Activated naive CD8-positive, alpha-beta T cell treated with anti-CD3 and anti-CD28 coated beads, Interleukin-2, amount 10 ng/mL, durations not matched to agents 7 days and 5 days (primary cell): ENCODE data around the gene CTIF. TPM values are rescaled to one million over a fixed set of nuclear protein-coding genes. Genes with fewer than 3 reads are reported as not detected.

Source experiments
- ATAC-seq: fragments of 150-1000 bp; cut with Tn5 transposase; one replicate; pipeline ENCODE4 v1.10.0; 2021; ENCODE audit warnings: low read depth, moderate library complexity
- POLR2A ChIA-PET: fragments of 350-600 bp; sonication (Branson Sonifier 250); formaldehyde crosslinking; loops from one replicate; lab custom pipeline; 2021; ENCODE audit warnings: antibody characterized with exemption; lab: Charles Lee
- DNase-seq: peaks from one replicate; pipeline ENCODE4 v3.0.0; 2021
- H3K27ac Mint-ChIP-seq: one replicate; pipeline ENCODE4 v1.8.0; 2022; ENCODE audit warnings: mild to moderate bottlenecking, mixed read lengths
- H3K27me3 Mint-ChIP-seq: one replicate; pipeline ENCODE4 v1.8.0; 2022; ENCODE audit warnings: mild to moderate bottlenecking, moderate library complexity, mixed read lengths
- H3K36me3 Mint-ChIP-seq: one replicate; pipeline ENCODE4 v1.8.0; 2021; ENCODE audit warnings: mild to moderate bottlenecking, mixed read lengths
- H3K4me1 Mint-ChIP-seq: one replicate; pipeline ENCODE4 v1.8.0; 2021; ENCODE audit warnings: mixed read lengths
- H3K4me3 Mint-ChIP-seq: one replicate; pipeline ENCODE4 v1.8.0; 2022; ENCODE audit warnings: mild to moderate bottlenecking, moderate library complexity, mixed read lengths
- H3K9me3 Mint-ChIP-seq: one replicate; pipeline ENCODE4 v1.8.0; 2021; ENCODE audit warnings: mixed read lengths
- total RNA-seq, 2 experiments: library from RNA; stranded (reverse); gene quantifications; one replicate each; pipeline ENCODE4 v1.2.3, GENCODE V29; 2021

CTIF gene
- total RNA-seq, 2 experiments from 2014 or later: 2.4 to 3.0 TPM

GRCh38 chr18:48675912-48676311 lies 137.1 kb downstream of the CTIF start:
- peaks cover 4% of the 10 kb centered on the region for H3K36me3 Mint-ChIP-seq
- no peak for ATAC-seq

GRCh38 chr18:48676346-48676745 lies 137.5 kb downstream of the CTIF start:
- Mint-ChIP-seq H3K27ac (no peak overlapping the region), H3K27me3 (peaks cover 3% of the 10 kb centered on the region), H3K4me3 (no peak overlapping the region), H3K4me1 (peaks cover 12% of the 10 kb centered on the region), H3K9me3 (peaks cover 4% of the 10 kb centered on the region), H3K36me3 (peaks cover 2% of the 10 kb centered on the region)
- DNase-seq: peak; percentile 28
- ATAC-seq: no peak
- POLR2A ChIA-PET: no interaction called here

More at GRCh38 chr18:48675912-48676311, 137.1 kb downstream of the CTIF start:
- Mint-ChIP-seq H3K27me3 (peaks cover 3% of the 10 kb centered on the region), H3K9me3 (peaks cover 4% of the 10 kb centered on the region), H3K4me3 (no peak overlapping the region), H3K4me1 (peaks cover 12% of the 10 kb centered on the region), H3K27ac (no peak overlapping the region)
- POLR2A ChIA-PET: no interaction called here
- peak; percentile 24 for DNase-seq

- H3K4me3 Mint-ChIP-seq: no peak overlapping the region
- H3K9me3 Mint-ChIP-seq: no peaks in the 10 kb centered on the region
- ATAC-seq (peak; percentile 58), DNase-seq (peak; percentile 84)
- no peak overlapping the region for H3K27ac Mint-ChIP-seq
- H3K27me3 Mint-ChIP-seq: peaks cover 4% of the 10 kb centered on the region
- peaks cover 12% of the 10 kb centered on the region for H3K4me1 Mint-ChIP-seq
- POLR2A ChIA-PET: no interaction called here
- no peaks in the 10 kb centered on the region for H3K36me3 Mint-ChIP-seq
These were observed 138.0 kb downstream of the CTIF start for GRCh38 chr18:48676756-48677368.

- Mint-ChIP-seq H3K27ac (no peak overlapping the region), H3K27me3 (peaks cover 4% of the 10 kb centered on the region), H3K9me3 (no peaks in the 10 kb centered on the region), H3K4me1 (peaks cover 9% of the 10 kb centered on the region), H3K4me3 (no peak overlapping the region), H3K36me3 (no peaks in the 10 kb centered on the region)
- DNase-seq (no peak), ATAC-seq (no peak)
- POLR2A ChIA-PET: no interaction called here
These were observed 139.6 kb downstream of the CTIF start for GRCh38 chr18:48678237-48679115.

- DNase-seq (no peak), ATAC-seq (no peak)
- Mint-ChIP-seq H3K4me1 (peaks cover 9% of the 10 kb centered on the region), H3K27me3 (peaks cover 4% of the 10 kb centered on the region), H3K27ac (no peak overlapping the region), H3K9me3 (no peaks in the 10 kb centered on the region), H3K4me3 (no peak overlapping the region), H3K36me3 (no peaks in the 10 kb centered on the region)
- POLR2A ChIA-PET: no interaction called here
These were observed 140.4 kb downstream of the CTIF start for GRCh38 chr18:48679236-48679635.

- POLR2A ChIA-PET: no interaction called here
- no peaks in the 10 kb centered on the region for H3K9me3 Mint-ChIP-seq
- DNase-seq (no peak), ATAC-seq (no peak)
- no peak overlapping the region for H3K27ac Mint-ChIP-seq
- no peak overlapping the region for H3K4me3 Mint-ChIP-seq
- H3K36me3 Mint-ChIP-seq: no peaks in the 10 kb centered on the region
- peaks cover 6% of the 10 kb centered on the region for H3K27me3 Mint-ChIP-seq
- H3K4me1 Mint-ChIP-seq: peaks cover 8% of the 10 kb centered on the region
These were observed 141.8 kb downstream of the CTIF start for GRCh38 chr18:48680339-48681250.

GRCh38 chr18:48682768-48683167 lies 143.9 kb downstream of the CTIF start:
- Mint-ChIP-seq H3K27me3 (peaks cover 6% of the 10 kb centered on the region), H3K4me1 (peaks cover 11% of the 10 kb centered on the region), H3K4me3 (no peak overlapping the region), H3K27ac (no peak overlapping the region), H3K36me3 (no peaks in the 10 kb centered on the region), H3K9me3 (no peaks in the 10 kb centered on the region)
- no peak for ATAC-seq
- DNase-seq: no peak
- POLR2A ChIA-PET: no interaction called here

- H3K4me3 Mint-ChIP-seq: no peak overlapping the region
- ATAC-seq: no peak
- no peak overlapping the region for H3K27ac Mint-ChIP-seq
- H3K4me1 Mint-ChIP-seq: peaks cover 11% of the 10 kb centered on the region
- POLR2A ChIA-PET: no interaction called here
- H3K27me3 Mint-ChIP-seq: peaks cover 6% of the 10 kb centered on the region
- H3K36me3 Mint-ChIP-seq: no peaks in the 10 kb centered on the region
- H3K9me3 Mint-ChIP-seq: no peaks in the 10 kb centered on the region
- DNase-seq: no peak
These were observed 144.4 kb downstream of the CTIF start for GRCh38 chr18:48683197-48683596.

GRCh38 chr18:48683661-48684060 lies 144.8 kb downstream of the CTIF start:
- POLR2A ChIA-PET: no interaction called here
- DNase-seq (no peak), ATAC-seq (no peak)
- peaks cover 6% of the 10 kb centered on the region for H3K27me3 Mint-ChIP-seq
- H3K27ac Mint-ChIP-seq: no peak overlapping the region
- peaks cover 11% of the 10 kb centered on the region for H3K4me1 Mint-ChIP-seq
- no peaks in the 10 kb centered on the region for H3K36me3 Mint-ChIP-seq
- H3K9me3 Mint-ChIP-seq: no peaks in the 10 kb centered on the region
- H3K4me3 Mint-ChIP-seq: no peak overlapping the region

GRCh38 chr18:48687346-48688042 lies 148.7 kb downstream of the CTIF start:
- H3K36me3 Mint-ChIP-seq: no peaks in the 10 kb centered on the region
- DNase-seq (no peak), ATAC-seq (no peak)
- H3K9me3 Mint-ChIP-seq: no peaks in the 10 kb centered on the region
- H3K4me1 Mint-ChIP-seq: peaks cover 3% of the 10 kb centered on the region
- no peak overlapping the region for H3K4me3 Mint-ChIP-seq
- H3K27me3 Mint-ChIP-seq: peaks cover 5% of the 10 kb centered on the region
- POLR2A ChIA-PET: no interaction called here
- no peak overlapping the region for H3K27ac Mint-ChIP-seq

GRCh38 chr18:48688961-48689360 lies 150.1 kb downstream of the CTIF start:
- H3K36me3 Mint-ChIP-seq: no peaks in the 10 kb centered on the region
- no peak for DNase-seq

GRCh38 chr18:48689548-48689947 lies 150.7 kb downstream of the CTIF start:
- Mint-ChIP-seq H3K9me3 (no peaks in the 10 kb centered on the region), H3K4me3 (no peak overlapping the region), H3K4me1 (peaks cover 3% of the 10 kb centered on the region), H3K27me3 (peaks cover 5% of the 10 kb centered on the region), H3K27ac (no peak overlapping the region), H3K36me3 (no peaks in the 10 kb centered on the region)
- POLR2A ChIA-PET: no interaction called here
- DNase-seq (no peak), ATAC-seq (no peak)

More at GRCh38 chr18:48688961-48689360, 150.1 kb downstream of the CTIF start:
- Mint-ChIP-seq H3K27me3 (peaks cover 5% of the 10 kb centered on the region), H3K27ac (no peak overlapping the region), H3K4me3 (no peak overlapping the region), H3K9me3 (no peaks in the 10 kb centered on the region), H3K4me1 (peaks cover 3% of the 10 kb centered on the region)
- no peak for ATAC-seq
- POLR2A ChIA-PET: no interaction called here

GRCh38 chr18:48690494-48690893 lies 151.7 kb downstream of the CTIF start:
- POLR2A ChIA-PET: no interaction called here
- Mint-ChIP-seq H3K27ac (no peak overlapping the region), H3K9me3 (no peaks in the 10 kb centered on the region), H3K4me3 (no peak overlapping the region), H3K27me3 (peaks cover 3% of the 10 kb centered on the region), H3K4me1 (peaks cover 3% of the 10 kb centered on the region), H3K36me3 (no peaks in the 10 kb centered on the region)
- no peak for ATAC-seq
- no peak for DNase-seq
